OCI-LY7 (cell line): ENCODE data around the gene TGM4. TPM values are rescaled to one million over a fixed set of nuclear protein-coding genes. Genes with fewer than 3 reads are reported as not detected.

Experiments used
- BruUV-seq: library from RNA; stranded (reverse); fragments of 400-500 nt; replicated peaks from 2 replicates; lab custom pipeline; 2021; lab: Mats Ljungman, UMichigan
- CTCF ChIA-PET: fragments of 300-600 bp; sonication (Branson Sonifier 250); formaldehyde crosslinking; loops from one replicate; lab custom pipeline; 2022; ENCODE audit warnings: antibody characterized with exemption; ENCODE audit not compliant: unreplicated experiment; lab: Charles Lee
- POLR2A ChIA-PET: fragments of 300-600 bp; sonication (Branson Sonifier 250); formaldehyde crosslinking; loops from one replicate; lab custom pipeline; 2022; ENCODE audit warnings: antibody characterized with exemption; lab: Charles Lee
- DNase-seq: peaks from one replicate; pipeline ENCODE4 v3.0.0-alpha.2; 2015; ENCODE audit warnings: low spot score
- H2AFZ ChIP-seq: fragments of 200-600 bp; sonication (generic), shearing (Covaris generic); 2 replicates; pipeline ENCODE4 v1.6.1; 2014; ENCODE audit warnings: mild to moderate bottlenecking, antibody characterized with exemption, low read length, moderate library complexity
- H3K27ac ChIP-seq: fragments of 200-600 bp; sonication (generic); 2 replicates; pipeline ENCODE4 v1.5.1; 2014; ENCODE audit warnings: mixed run types, low read depth, mild to moderate bottlenecking, moderate library complexity, low read length, inconsistent platforms; ENCODE audit not compliant: poor library complexity, severe bottlenecking
- H3K36me3 ChIP-seq: fragments of 200-600 bp; sonication (generic); 2 replicates; pipeline ENCODE4 v1.6.1; 2014; ENCODE audit warnings: mild to moderate bottlenecking, antibody characterized with exemption, low read length, moderate library complexity, mixed read lengths; ENCODE audit not compliant: insufficient read depth
- H3K4me1 ChIP-seq: fragments of 200-600 bp; sonication (generic); 2 replicates; pipeline ENCODE4 v1.5.1; 2014; ENCODE audit warnings: mild to moderate bottlenecking, low read length; ENCODE audit not compliant: insufficient read depth, poor library complexity, severe bottlenecking
- H3K4me2 ChIP-seq: fragments of 200-600 bp; sonication (generic); 2 replicates; pipeline ENCODE4 v1.6.1; 2014; ENCODE audit warnings: mild to moderate bottlenecking, low read length
- H3K4me3 ChIP-seq: fragments of 200-600 bp; sonication (generic); 2 replicates; pipeline ENCODE4 v1.5.1; 2014; ENCODE audit warnings: mild to moderate bottlenecking, low read depth, low read length; ENCODE audit not compliant: poor library complexity, severe bottlenecking
- H3K79me2 ChIP-seq: fragments of 200-600 bp; sonication (generic); 2 replicates; pipeline ENCODE4 v1.6.1; 2016; ENCODE audit warnings: low read depth, mild to moderate bottlenecking, low read length, moderate library complexity, mixed read lengths; ENCODE audit not compliant: insufficient read depth
- H3K9me2 ChIP-seq: fragments of 200-600 bp; sonication (generic); 2 replicates; pipeline ENCODE4 v1.6.1; 2016; ENCODE audit warnings: mild to moderate bottlenecking, low read length, mixed read lengths; ENCODE audit not compliant: insufficient read depth
- H3K9me3 ChIP-seq: fragments of 200-600 bp; sonication (generic); 2 replicates; pipeline ENCODE4 v1.6.1; 2014; ENCODE audit warnings: mild to moderate bottlenecking, mixed run types, low read length, mixed read lengths
- H4K20me1 ChIP-seq: fragments of 200-600 bp; sonication (generic); 2 replicates; pipeline ENCODE4 v1.6.1; 2014; ENCODE audit warnings: mild to moderate bottlenecking, antibody characterized with exemption, low read length, moderate library complexity, mixed read lengths; ENCODE audit not compliant: insufficient read depth
- CTCF ChIP-seq: fragments of 200-600 bp; sonication (generic); conservative IDR thresholded peaks from 2 replicates; pipeline ENCODE4 v1.5.1; 2014; ENCODE audit warnings: mild to moderate bottlenecking, antibody characterized with exemption, low read length, moderate library complexity, mixed read lengths
- EZH2phosphoT487 ChIP-seq: fragments of 200-600 bp; sonication (generic); IDR thresholded peaks from 2 replicates; pipeline ENCODE4 v1.6.1; 2018; ENCODE audit warnings: low read depth, borderline replicate concordance, mild to moderate bottlenecking, mixed run types, antibody characterized with exemption, low read length, moderate library complexity, mixed read lengths
- intact Hi-C: fragments of 100-400 bp; cut with micrococcal nuclease; formaldehyde crosslinking; loops from one replicate; pipeline ENCODE4 v1.10.0; 2022; ENCODE audit not compliant: unreplicated experiment
- total RNA-seq, 2 experiments: library from RNA; depleted of rRNA in 1 of 2; stranded (reverse); fragments of >200 nt in 1 of 2; shearing (Covaris generic) in 1 of 2; gene quantifications; 2 replicates each; pipeline ENCODE4 v1.2.3, GENCODE V29; 2014 to 2022

TGM4 gene
- total RNA-seq, 2 experiments from 2014 or later, result not detected

- no peaks in the 10 kb centered on the region for H3K9me3 ChIP-seq
- no TSS peak for BruUV-seq
- ChIA-PET CTCF (no interaction called here), POLR2A (interaction anchor here (0.6 to 1.6 kb wide), 3 partner anchors 10 to 478 kb away, joined by 4 to 6 read pairs (median 4); no protein-coding TSS in a partner anchor)
- H2AFZ ChIP-seq, result no peak overlapping the region
- H3K27ac ChIP-seq, result no peak overlapping the region
- H3K9me2 ChIP-seq, result no peaks in the 10 kb centered on the region
- no peak overlapping the region for H3K4me2 ChIP-seq
- no peak for DNase-seq
- no peaks in the 10 kb centered on the region for H3K4me1 ChIP-seq
- H4K20me1 ChIP-seq, result no peaks in the 10 kb centered on the region
- no peak overlapping the region for H3K4me3 ChIP-seq
- intact Hi-C loops, result no loop called here
- H3K36me3 ChIP-seq, result no peaks in the 10 kb centered on the region
- H3K79me2 ChIP-seq, result no peaks in the 10 kb centered on the region
- TF ChIP-seq CTCF (no peak), EZH2phosphoT487 (no peak)
These were observed 33.2 kb downstream of the TGM4 start for GRCh38 chr3:44907612-44908011.

GRCh38 chr3:44909063-44909462 is 34.7 kb downstream of the TGM4 start:
- H3K27ac ChIP-seq, result no peak overlapping the region
- BruUV-seq, result no TSS peak
- TF ChIP-seq CTCF, result no peak
- no peak for TF ChIP-seq EZH2phosphoT487
- ChIA-PET CTCF (no interaction called here), POLR2A (interaction anchor here (0.7 to 0.8 kb wide), 3 partner anchors 18 to 390 kb away, joined by 3 to 5 read pairs (median 3); no protein-coding TSS in a partner anchor)
- no peaks in the 10 kb centered on the region for H3K9me3 ChIP-seq
- H3K4me2 ChIP-seq, result no peak overlapping the region
- no peaks in the 10 kb centered on the region for H4K20me1 ChIP-seq
- DNase-seq, result no peak
- intact Hi-C loops, result no loop called here
- H3K9me2 ChIP-seq, result no peaks in the 10 kb centered on the region
- H3K79me2 ChIP-seq, result no peaks in the 10 kb centered on the region
- H3K36me3 ChIP-seq, result no peaks in the 10 kb centered on the region
- H3K4me3 ChIP-seq, result no peak overlapping the region
- no peak overlapping the region for H2AFZ ChIP-seq
- no peaks in the 10 kb centered on the region for H3K4me1 ChIP-seq

GRCh38 chr3:44910693-44911092 is 36.3 kb downstream of the TGM4 start:
- Histone ChIP-seq H3K4me1 (no peaks in the 10 kb centered on the region), H4K20me1 (no peaks in the 10 kb centered on the region), H3K9me2 (no peaks in the 10 kb centered on the region), H3K9me3 (no peaks in the 10 kb centered on the region), H3K4me2 (no peak overlapping the region), H3K36me3 (no peaks in the 10 kb centered on the region), H3K27ac (no peak overlapping the region), H2AFZ (no peak overlapping the region), H3K79me2 (no peaks in the 10 kb centered on the region), H3K4me3 (no peak overlapping the region)
- no peak for DNase-seq
- intact Hi-C loops, result loop anchor here (5.0 kb wide), 1 partner anchor 588 kb away; no protein-coding TSS in a partner anchor
- no TSS peak for BruUV-seq
- CTCF ChIA-PET, result no interaction called here
- no peak for TF ChIP-seq EZH2phosphoT487
- no peak for TF ChIP-seq CTCF
- POLR2A ChIA-PET, result no interaction called here
